CD4-positive, alpha-beta T cell (primary cell): Measurements from ENCODE around the gene ROR1. TPM values are rescaled to one million over a fixed set of nuclear protein-coding genes. Genes with fewer than 3 reads are reported as not detected.

Source experiments
- ATAC-seq: fragments of 200-7000 bp; cut with Tn5 transposase; one replicate; pipeline ENCODE4 v1.10.0; 2022; ENCODE audit warnings: mild to moderate bottlenecking; ENCODE audit not compliant: poor library complexity
- CTCF ChIA-PET: fragments of 350-600 bp; sonication (Branson Sonifier 250); formaldehyde crosslinking; loops from one replicate; lab custom pipeline; 2021; ENCODE audit warnings: antibody characterized with exemption, inconsistent platforms; lab: Charles Lee
- POLR2A ChIA-PET: fragments of 350-600 bp; sonication (Branson Sonifier 250); formaldehyde crosslinking; loops from one replicate; lab custom pipeline; 2021; ENCODE audit warnings: antibody characterized with exemption, inconsistent platforms; lab: Charles Lee
- DNase-seq, 14 experiments: peaks; one replicate each; pipeline ENCODE4 v3.0.0-alpha.2; 2013 to 2020; ENCODE audit warnings: mixed read lengths in 2 of 14
- H3K27ac ChIP-seq, 2 donors: one replicate each; pipeline versions ENCODE4 v1.5.1 to v1.7.0; 2013; ENCODE audit warnings: low read length in 2 of 2, low read depth in 1 of 2, mild to moderate bottlenecking in 1 of 2
- H3K27me3 ChIP-seq, 2 experiments: 1 replicate in 1 of 2; 2 replicates in 1 of 2; pipeline versions ENCODE4 v1.6.1 to v1.7.0; 2013; ENCODE audit warnings: low read length in 2 of 2, control low read depth in 1 of 2, mild to moderate bottlenecking in 1 of 2, moderate library complexity in 1 of 2; ENCODE audit not compliant: insufficient read depth in 2 of 2, control insufficient read depth in 1 of 2
- H3K36me3 ChIP-seq: one replicate; pipeline ENCODE4 v1.6.1; 2013; ENCODE audit warnings: low read length, control low read depth; ENCODE audit not compliant: insufficient read depth
- H3K4me1 ChIP-seq: one replicate; pipeline ENCODE4 v1.6.1; 2013; ENCODE audit warnings: low read length, control low read depth; ENCODE audit not compliant: insufficient read depth
- H3K4me3 ChIP-seq: one replicate; pipeline ENCODE4 v1.5.1; 2013; ENCODE audit warnings: mild to moderate bottlenecking, low read length, moderate library complexity
- H3K9me3 ChIP-seq, 2 experiments: 1 replicate in 1 of 2; 2 replicates in 1 of 2; pipeline versions ENCODE4 v1.6.1 to v1.7.0; 2013; ENCODE audit warnings: low read length in 2 of 2, mild to moderate bottlenecking in 2 of 2, control low read depth in 1 of 2, moderate library complexity in 1 of 2; ENCODE audit not compliant: control insufficient read depth in 1 of 2, insufficient read depth in 1 of 2
- H3K27ac Mint-ChIP-seq: one replicate; pipeline ENCODE4 v1.8.0; 2020; ENCODE audit warnings: mixed read lengths
- H3K27me3 Mint-ChIP-seq: one replicate; pipeline ENCODE4 v1.8.0; 2021; ENCODE audit warnings: mixed read lengths
- H3K36me3 Mint-ChIP-seq: one replicate; pipeline ENCODE4 v1.8.0; 2021; ENCODE audit warnings: low read depth, mixed read lengths
- H3K4me1 Mint-ChIP-seq: one replicate; pipeline ENCODE4 v1.8.0; 2021; ENCODE audit warnings: low read depth, mixed read lengths
- H3K4me3 Mint-ChIP-seq: one replicate; pipeline ENCODE4 v1.8.0; 2020; ENCODE audit warnings: mild to moderate bottlenecking, mixed read lengths
- H3K9me3 Mint-ChIP-seq: one replicate; pipeline ENCODE4 v1.8.0; 2020; ENCODE audit warnings: mixed read lengths
- CTCF ChIP-seq: fragments of 200-600 bp; IDR thresholded peaks from one replicate; pipeline ENCODE4 v1.8.0; 2022; ENCODE audit warnings: antibody characterized with exemption, mild to moderate bottlenecking
- intact Hi-C, 2 experiments: fragments of 100-400 bp; cut with DNase I in 1 of 2; cut with micrococcal nuclease in 1 of 2; formaldehyde crosslinking; loops; one replicate each; pipeline versions ENCODE4 v1.15.1 to v1.9.0; 2023 to 2025; cut with DNase I, micrococcal nuclease
- total RNA-seq, 174 experiments: library from RNA in 2 of 174; stranded (reverse) in 2 of 174; gene quantifications; one replicate each; pipeline ENCODE4 v1.2.3 and lab custom pipeline; 2021 to 2026

ROR1 gene
- total RNA-seq, 2 experiments from 2014 or later: not detected

GRCh38 chr1:64163431-64163830 lies 389.6 kb downstream of the ROR1 start:
- no peaks in the 10 kb centered on the region for H3K36me3 Mint-ChIP-seq
- H3K4me3 Mint-ChIP-seq: no peak overlapping the region
- ATAC-seq (no peak), DNase-seq (no peak)
- TF ChIP-seq CTCF: no peak
- no peak overlapping the region for H3K27ac Mint-ChIP-seq
- Histone ChIP-seq H3K27ac (no peak overlapping the region), H3K9me3 (no peaks in the 10 kb centered on the region), H3K27me3 (peaks cover 0 to 5% of the 10 kb centered on the region in 2 experiments), H3K4me1 (no peaks in the 10 kb centered on the region), H3K4me3 (no peak overlapping the region), H3K36me3 (no peaks in the 10 kb centered on the region)
- ChIA-PET POLR2A (no interaction called here), CTCF (no interaction called here)
- no peaks in the 10 kb centered on the region for H3K9me3 Mint-ChIP-seq
- peaks cover 17% of the 10 kb centered on the region for H3K27me3 Mint-ChIP-seq
- H3K4me1 Mint-ChIP-seq: no peaks in the 10 kb centered on the region
- intact Hi-C loops: no loop called here

- H3K27ac Mint-ChIP-seq: no peak overlapping the region
- peaks cover 14% of the 10 kb centered on the region for H3K27me3 Mint-ChIP-seq
- Histone ChIP-seq H3K4me1 (no peaks in the 10 kb centered on the region), H3K27me3 (peaks cover 0 to 5% of the 10 kb centered on the region in 2 experiments), H3K9me3 (no peaks in the 10 kb centered on the region), H3K27ac (no peak overlapping the region), H3K4me3 (no peak overlapping the region), H3K36me3 (no peaks in the 10 kb centered on the region)
- H3K4me1 Mint-ChIP-seq: no peaks in the 10 kb centered on the region
- no peak overlapping the region for H3K4me3 Mint-ChIP-seq
- CTCF ChIA-PET: no interaction called here
- ATAC-seq (no peak), DNase-seq (no peak)
- TF ChIP-seq CTCF: no peak
- POLR2A ChIA-PET: no interaction called here
- intact Hi-C loops: no loop called here
- H3K36me3 Mint-ChIP-seq: no peaks in the 10 kb centered on the region
- no peaks in the 10 kb centered on the region for H3K9me3 Mint-ChIP-seq
Measured at GRCh38 chr1:64163970-64164369, 390.2 kb downstream of the ROR1 start.

- Histone ChIP-seq H3K9me3 (no peaks in the 10 kb centered on the region), H3K27ac (no peak overlapping the region), H3K4me1 (no peaks in the 10 kb centered on the region), H3K4me3 (no peak overlapping the region), H3K36me3 (no peaks in the 10 kb centered on the region), H3K27me3 (no peaks in the 10 kb centered on the region)
- Mint-ChIP-seq H3K36me3 (no peaks in the 10 kb centered on the region), H3K4me1 (no peaks in the 10 kb centered on the region), H3K4me3 (no peak overlapping the region), H3K27ac (no peak overlapping the region), H3K27me3 (peaks cover 3% of the 10 kb centered on the region), H3K9me3 (no peaks in the 10 kb centered on the region)
- ChIA-PET POLR2A (no interaction called here), CTCF (no interaction called here)
- DNase-seq (no peak), ATAC-seq (no peak)
- intact Hi-C loops: no loop called here
- no peak for TF ChIP-seq CTCF
Measured at GRCh38 chr1:64166629-64167028, 392.8 kb downstream of the ROR1 start.
